Panc1 (cell line): ENCODE measurements around the gene SUPT6H. TPM values are rescaled to one million over a fixed set of nuclear protein-coding genes. Genes with fewer than 3 reads are reported as not detected.
"Not testable (repeated sequence)": the region's sequence is repeated elsewhere in the genome, so short reads cannot be mapped to it uniquely, and the experiment has no call there.

Experiments
- ATAC-seq: fragments of 200-7000 bp; cut with Tn5 transposase; 2 replicates; pipeline ENCODE4 v1.9.1; 2020; ENCODE audit warnings: mild to moderate bottlenecking, moderate library complexity
- BruUV-seq: library from RNA; stranded (reverse); fragments of 400-500 nt; replicated peaks from 2 replicates; lab custom pipeline; 2021; lab: Mats Ljungman, UMichigan
- CTCF ChIA-PET: fragments of 300-600 bp; sonication (Branson Sonifier 250); formaldehyde crosslinking; loops from one replicate; lab custom pipeline; 2022; ENCODE audit warnings: antibody characterized with exemption; lab: Charles Lee
- POLR2A ChIA-PET: fragments of 300-600 bp; sonication (Branson Sonifier 250); formaldehyde crosslinking; loops from one replicate; lab custom pipeline; 2022; ENCODE audit warnings: antibody characterized with exemption; lab: Charles Lee
- DNase-seq: peaks from one replicate; pipeline ENCODE4 v3.0.0-alpha.2; 2010; ENCODE audit warnings: low read depth, low spot score
- H3K27ac ChIP-seq: 2 replicates; pipeline ENCODE4 v1.5.1; 2011; ENCODE audit warnings: mild to moderate bottlenecking, low read length, inconsistent platforms
- H3K27me3 ChIP-seq: fragments of 200-500 bp; sonication (Bioruptor generic); 2 replicates; pipeline ENCODE4 v1.6.0; 2014; ENCODE audit warnings: low read length, inconsistent platforms; ENCODE audit not compliant: control insufficient read depth, insufficient read depth
- H3K36me3 ChIP-seq: fragments of 200-500 bp; sonication (Bioruptor generic); 2 replicates; pipeline ENCODE4 v1.5.1; 2014; ENCODE audit warnings: inconsistent platforms, mild to moderate bottlenecking, low read length, moderate library complexity; ENCODE audit not compliant: control insufficient read depth, insufficient read depth
- H3K4me1 ChIP-seq: 2 replicates; pipeline ENCODE4 v1.5.1; 2011; ENCODE audit warnings: inconsistent platforms, mild to moderate bottlenecking, low read length, moderate library complexity; ENCODE audit not compliant: control insufficient read depth, insufficient read depth
- H3K4me3 ChIP-seq, 2 experiments: 2 replicates each; pipeline ENCODE4 v1.5.1; 2011 to 2012; ENCODE audit warnings: low read depth in 2 of 2, low read length in 2 of 2, mild to moderate bottlenecking in 2 of 2, inconsistent platforms in 1 of 2, moderate library complexity in 1 of 2
- H3K9me3 ChIP-seq: fragments of 200-500 bp; sonication (Bioruptor generic); 2 replicates; pipeline ENCODE4 v1.5.1; 2014; ENCODE audit warnings: low read depth, mild to moderate bottlenecking, inconsistent platforms, low read length, moderate library complexity; ENCODE audit not compliant: control insufficient read depth, insufficient read depth
- CTCF ChIP-seq: fragments of 450-650 bp; IDR thresholded peaks from 2 replicates; pipeline ENCODE4 v1.5.1; 2017; ENCODE audit warnings: mild to moderate bottlenecking
- POLR2AphosphoS5 ChIP-seq: IDR thresholded peaks from 2 replicates; pipeline ENCODE4 v1.6.1; 2012; ENCODE audit warnings: mild to moderate bottlenecking, low read depth, low read length, moderate library complexity
- REST ChIP-seq, 2 experiments: IDR thresholded peaks; 2 replicates each; pipeline ENCODE4 v1.6.1; 2011 to 2012; ENCODE audit warnings: low read depth in 2 of 2, control low read depth in 1 of 2, low read length in 1 of 2, mild to moderate bottlenecking in 1 of 2, moderate library complexity in 1 of 2; ENCODE audit not compliant: insufficient read depth in 1 of 2
- SIN3A ChIP-seq: IDR thresholded peaks from 2 replicates; pipeline ENCODE4 v1.6.1; 2012; ENCODE audit warnings: low read depth, mild to moderate bottlenecking, low read length, moderate library complexity, borderline replicate concordance; ENCODE audit not compliant: insufficient read depth
- TCF7L2 ChIP-seq: IDR thresholded peaks from 2 replicates; pipeline ENCODE4 v1.6.1; 2011; ENCODE audit warnings: mild to moderate bottlenecking, low read depth, low read length, inconsistent platforms
- in situ Hi-C: cut with HindIII; loops from 2 replicates; pipeline ENCODE4 v1.10.0; 2016; ENCODE audit warnings: low sequenced_read_pairs, low pct_unique_long_range_greater_than_20kb
- intact Hi-C: fragments of 100-400 bp; cut with micrococcal nuclease; formaldehyde crosslinking; loops from one replicate; pipeline ENCODE4 v1.10.0; 2022; ENCODE audit not compliant: unreplicated experiment
- total RNA-seq: library from RNA; stranded (reverse); gene quantifications from one replicate; pipeline ENCODE4 v1.2.1, GENCODE V29; 2021; ENCODE audit not compliant: unreplicated experiment

The SUPT6H gene
- total RNA-seq, 1 experiment from 2014 or later = 108 TPM

GRCh38 chr17:28722417-28723158, 60.6 kb downstream of the SUPT6H start:
- H3K27ac ChIP-seq = peak overlapping the region; percentile 99
- ChIA-PET POLR2A (interaction anchor here (0.6 to 1.5 kb wide), 2 partner anchors 11 to 166 kb away, joined by 4 to 7 read pairs; partner anchors contain the start of gene PROCA1), CTCF (interaction anchor here (0.7 kb wide), 1 partner anchor 236 kb away, joined by 5 read pairs; no protein-coding TSS in a partner anchor)
- H3K9me3 ChIP-seq = no peaks in the 10 kb centered on the region
- DNase-seq = no peak
- peaks cover 43% of the 10 kb centered on the region for H3K4me1 ChIP-seq
- no peaks in the 10 kb centered on the region for H3K27me3 ChIP-seq
- TF ChIP-seq TCF7L2 (no peak), REST (IDR thresholded peaks at IDR 0.05; ENCODE audit: insufficient read depth in 1 of 2, low read depth in 2 of 2, low read length in 1 of 2) (no peak), SIN3A (no peak), POLR2AphosphoS5 (no peak), CTCF (no peak)
- ATAC-seq = no peak
- H3K4me3 ChIP-seq = peak overlapping the region; percentile 58 to 88
- in situ Hi-C loops = no loop called here
- BruUV-seq = no TSS peak
- H3K36me3 ChIP-seq = peaks cover 30% of the 10 kb centered on the region
- intact Hi-C loops = loop anchor here (10.0 kb wide), 1 partner anchor 182 kb away; the partner anchor contains the start of gene DHRS13

GRCh38 chr17:28723159-28723835, 61.3 kb downstream of the SUPT6H start:
- H3K4me1 ChIP-seq = peaks cover 41% of the 10 kb centered on the region
- ChIA-PET POLR2A (interaction anchor here (0.6 kb wide), 1 partner anchor 520 kb away, joined by 3 read pairs; no protein-coding TSS in a partner anchor), CTCF (no interaction called here)
- no peaks in the 10 kb centered on the region for H3K9me3 ChIP-seq
- peak overlapping the region; percentile 58 to 88 for H3K4me3 ChIP-seq
- BruUV-seq = no TSS peak
- in situ Hi-C loops = no loop called here
- peaks cover 30% of the 10 kb centered on the region for H3K36me3 ChIP-seq
- TF ChIP-seq POLR2AphosphoS5 (peak; percentile 25; the same call in 1 of the 2 replicates), SIN3A (no peak)
- DNase-seq (no peak), ATAC-seq (no peak)
- intact Hi-C loops = loop anchor here (10.0 kb wide), 1 partner anchor 182 kb away; the partner anchor contains the start of gene DHRS13
- no peaks in the 10 kb centered on the region for H3K27me3 ChIP-seq
- H3K27ac ChIP-seq = peak overlapping the region; percentile 99

GRCh38 chr17:28723836-28724499, 62.0 kb downstream of the SUPT6H start:
- Histone ChIP-seq H3K36me3 (peaks cover 30% of the 10 kb centered on the region), H3K4me1 (peaks cover 35% of the 10 kb centered on the region), H3K4me3 (peak overlapping the region; percentile 69 to 96), H3K27ac (peak overlapping the region; percentile 99)
- H3K9me3 ChIP-seq, CTCF ChIA-PET, H3K27me3 ChIP-seq, BruUV-seq, DNase-seq, in situ Hi-C loops, ATAC-seq: not testable (repeated sequence)
- POLR2A ChIA-PET = interaction anchor here (0.6 kb wide), 1 partner anchor 519 kb away, joined by 3 read pairs; no protein-coding TSS in a partner anchor
- intact Hi-C loops = loop anchor here (10.0 kb wide), 1 partner anchor 181 kb away; the partner anchor contains the start of gene DHRS13
